ENCODE measurements around the gene KDM6A. TPM values are rescaled to one million over a fixed set of nuclear protein-coding genes. Genes with fewer than 3 reads are reported as not detected.

KDM6A gene
- total and polyA plus RNA-seq, 2 donors (not counting 1 experiment from before 2014, with no cell fraction given), result 33.3 to 57.0 TPM

- no peaks in the 10 kb centered on the region for H3K9me3 Mint-ChIP-seq (ENCODE audit: insufficient read depth)
Observed at GRCh38 chrX:45026036-45026435, 153.0 kb downstream of the KDM6A start.

DNA sequence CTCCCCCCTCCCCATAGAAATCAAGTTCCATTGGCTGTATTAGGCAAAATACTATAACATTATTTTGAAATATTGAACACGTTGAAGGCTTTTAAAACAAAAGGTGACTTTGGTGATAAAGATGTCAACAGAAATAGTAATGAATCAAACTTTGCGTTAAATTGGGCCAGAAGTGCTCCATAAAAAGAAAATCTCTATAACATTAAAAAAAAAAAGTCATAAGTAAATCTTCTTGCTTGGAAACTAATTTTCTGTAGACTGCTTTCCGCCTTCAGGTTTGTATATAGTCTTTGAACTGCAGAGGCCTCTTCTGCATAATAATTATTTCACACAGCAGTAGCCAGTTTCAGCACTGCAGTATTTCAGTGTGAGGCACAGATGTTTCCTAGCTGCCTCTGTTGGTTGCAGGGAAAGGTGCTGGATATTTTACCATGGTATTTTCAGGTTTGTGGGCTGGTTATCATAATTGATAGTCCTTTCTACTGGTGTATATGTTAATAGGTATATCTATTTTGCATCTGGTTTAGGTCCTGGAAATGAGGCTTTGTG, 158.9 kb downstream of the KDM6A start:
- Histone ChIP-seq H3K4me1 (ENCODE audit: control insufficient read depth in 2 of 2, insufficient read depth in 2 of 2, low read length in 2 of 2) (no peaks in the 10 kb centered on the region), H3K79me2 (ENCODE audit: control insufficient read depth, insufficient read depth, low read length) (peaks cover 54% of the 10 kb centered on the region), H3K9me3 (ENCODE audit: control extremely low read depth in 1 of 3, control insufficient read depth in 2 of 3, insufficient read depth in 1 of 3, low read length in 2 of 3) (no peaks in the 10 kb centered on the region), H3K27ac (ENCODE audit: low read length in 2 of 2) (no peak overlapping the region), H3K9ac (ENCODE audit: low read length) (no peak overlapping the region), H3K36me3 (replicated peaks in 1 of 2; ENCODE audit: control extremely low read depth in 1 of 2, control insufficient read depth in 1 of 2, extremely low read depth in 1 of 2, insufficient read depth in 2 of 2, low read length in 1 of 2) (peaks cover 0 to 2% of the 10 kb centered on the region in 2 experiments), H3K4me3 (ENCODE audit: control extremely low read depth in 1 of 5, extremely low read depth in 1 of 5, insufficient read depth in 1 of 5, low read depth in 2 of 5, low read length in 4 of 5) (no peak overlapping the region), H2AFZ (ENCODE audit: insufficient read depth, low read depth, low read length, poor library complexity, severe bottlenecking) (no peak overlapping the region), H3K27me3 (replicated peaks in 1 of 4; ENCODE audit: control extremely low read depth in 1 of 4, control insufficient read depth in 3 of 4, insufficient read depth in 4 of 4, low read length in 3 of 4) (no peaks in the 10 kb centered on the region), H4K20me1 (ENCODE audit: control insufficient read depth, insufficient read depth, low read length, poor library complexity, severe bottlenecking) (peaks cover 53% of the 10 kb centered on the region), H3K4me2 (replicated peaks; ENCODE audit: low read depth, low read length, poor library complexity, severe bottlenecking) (no peak overlapping the region)
- H3K27ac Mint-ChIP-seq, result no peak overlapping the region
- CTCF ChIA-PET, result no interaction called here
- WGBS (ENCODE audit: insufficient coverage), result no CpG with 5 or more reads among the region's 3 CpGs
- no peak for TF ChIP-seq EZH2 (IDR thresholded peaks at IDR 0.05; ENCODE audit: borderline replicate concordance, insufficient read depth, low read depth, low read length, poor library complexity, severe bottlenecking)
- TF ChIP-seq, protein P1, sequence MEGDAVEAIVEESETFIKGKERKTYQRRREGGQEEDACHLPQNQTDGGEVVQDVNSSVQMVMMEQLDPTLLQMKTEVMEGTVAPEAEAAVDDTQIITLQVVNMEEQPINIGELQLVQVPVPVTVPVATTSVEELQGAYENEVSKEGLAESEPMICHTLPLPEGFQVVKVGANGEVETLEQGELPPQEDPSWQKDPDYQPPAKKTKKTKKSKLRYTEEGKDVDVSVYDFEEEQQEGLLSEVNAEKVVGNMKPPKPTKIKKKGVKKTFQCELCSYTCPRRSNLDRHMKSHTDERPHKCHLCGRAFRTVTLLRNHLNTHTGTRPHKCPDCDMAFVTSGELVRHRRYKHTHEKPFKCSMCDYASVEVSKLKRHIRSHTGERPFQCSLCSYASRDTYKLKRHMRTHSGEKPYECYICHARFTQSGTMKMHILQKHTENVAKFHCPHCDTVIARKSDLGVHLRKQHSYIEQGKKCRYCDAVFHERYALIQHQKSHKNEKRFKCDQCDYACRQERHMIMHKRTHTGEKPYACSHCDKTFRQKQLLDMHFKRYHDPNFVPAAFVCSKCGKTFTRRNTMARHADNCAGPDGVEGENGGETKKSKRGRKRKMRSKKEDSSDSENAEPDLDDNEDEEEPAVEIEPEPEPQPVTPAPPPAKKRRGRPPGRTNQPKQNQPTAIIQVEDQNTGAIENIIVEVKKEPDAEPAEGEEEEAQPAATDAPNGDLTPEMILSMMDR (IDR thresholded peaks at IDR 0.05), result no peak
- POLR2A ChIA-PET, result no interaction called here
- no peaks in the 10 kb centered on the region for H3K27me3 Mint-ChIP-seq
- no peak for ATAC-seq (ENCODE audit: low read depth)
- H3K4me1 Mint-ChIP-seq, result peaks cover 28% of the 10 kb centered on the region
- intact Hi-C loops (cut with micrococcal nuclease), result no loop called here
- no peaks in the 10 kb centered on the region for H3K9me3 Mint-ChIP-seq (ENCODE audit: insufficient read depth)
- no peak overlapping the region for H3K4me3 Mint-ChIP-seq
- DNase-seq, result no peak

More at GRCh38 chrX:45026036-45026435, 153.0 kb downstream of the KDM6A start:
- Histone ChIP-seq H2AFZ (ENCODE audit: insufficient read depth, low read depth, low read length, poor library complexity, severe bottlenecking) (no peak overlapping the region), H3K9me3 (ENCODE audit: control extremely low read depth in 1 of 3, control insufficient read depth in 2 of 3, insufficient read depth in 1 of 3, low read length in 2 of 3) (no peaks in the 10 kb centered on the region), H4K20me1 (ENCODE audit: control insufficient read depth, insufficient read depth, low read length, poor library complexity, severe bottlenecking) (peaks cover 62% of the 10 kb centered on the region), H3K36me3 (replicated peaks in 1 of 2; ENCODE audit: control extremely low read depth in 1 of 2, control insufficient read depth in 1 of 2, extremely low read depth in 1 of 2, insufficient read depth in 2 of 2, low read length in 1 of 2) (no peaks in the 10 kb centered on the region), H3K79me2 (ENCODE audit: control insufficient read depth, insufficient read depth, low read length) (peaks cover 87% of the 10 kb centered on the region), H3K4me3 (ENCODE audit: control extremely low read depth in 1 of 5, extremely low read depth in 1 of 5, insufficient read depth in 1 of 5, low read depth in 2 of 5, low read length in 4 of 5) (no peak overlapping the region), H3K4me1 (ENCODE audit: control insufficient read depth in 2 of 2, insufficient read depth in 2 of 2, low read length in 2 of 2) (no peaks in the 10 kb centered on the region), H3K27ac (ENCODE audit: low read length in 2 of 2) (no peak overlapping the region), H3K27me3 (replicated peaks in 1 of 4; ENCODE audit: control extremely low read depth in 1 of 4, control insufficient read depth in 3 of 4, insufficient read depth in 4 of 4, low read length in 3 of 4) (no peaks in the 10 kb centered on the region), H3K9ac (ENCODE audit: low read length) (no peak overlapping the region), H3K4me2 (replicated peaks; ENCODE audit: low read depth, low read length, poor library complexity, severe bottlenecking) (no peak overlapping the region)
- WGBS (ENCODE audit: insufficient coverage), result no CpG with 5 or more reads among the region's 2 CpGs
- no peak overlapping the region for H3K27ac Mint-ChIP-seq
- POLR2A ChIA-PET, result no interaction called here
- no peak for TF ChIP-seq EZH2 (IDR thresholded peaks at IDR 0.05; ENCODE audit: borderline replicate concordance, insufficient read depth, low read depth, low read length, poor library complexity, severe bottlenecking)
- TF ChIP-seq, protein P1 (IDR thresholded peaks at IDR 0.05), result no peak
- CTCF ChIA-PET, result no interaction called here
- H3K27me3 Mint-ChIP-seq, result no peaks in the 10 kb centered on the region
- H3K4me3 Mint-ChIP-seq, result no peak overlapping the region
- peaks cover 35% of the 10 kb centered on the region for H3K4me1 Mint-ChIP-seq
- ATAC-seq (ENCODE audit: low read depth), result no peak
- DNase-seq, result no peak
- intact Hi-C loops (cut with micrococcal nuclease), result no loop called here

Data from B cell (primary cell).